Hepatocyte (in vitro differentiated cells): ENCODE measurements around the gene SERPINF2.

Experiments used
- EZH2phosphoT487 ChIP-seq: fragments of 200-600 bp; sonication (generic); IDR thresholded peaks from one replicate; pipeline ENCODE4 v1.6.1; 2018; ENCODE audit warnings: antibody characterized with exemption, mild to moderate bottlenecking, low read depth, moderate library complexity; ENCODE audit not compliant: unreplicated experiment, severe bottlenecking
- TF ChIP-seq, protein P1 (sequence below): fragments of 200-600 bp; sonication (generic); IDR thresholded peaks from 2 replicates; pipeline ENCODE4 v1.5.1; 2016; ENCODE audit warnings: antibody characterized with exemption, mild to moderate bottlenecking; ENCODE audit not compliant: poor library complexity

DNA sequence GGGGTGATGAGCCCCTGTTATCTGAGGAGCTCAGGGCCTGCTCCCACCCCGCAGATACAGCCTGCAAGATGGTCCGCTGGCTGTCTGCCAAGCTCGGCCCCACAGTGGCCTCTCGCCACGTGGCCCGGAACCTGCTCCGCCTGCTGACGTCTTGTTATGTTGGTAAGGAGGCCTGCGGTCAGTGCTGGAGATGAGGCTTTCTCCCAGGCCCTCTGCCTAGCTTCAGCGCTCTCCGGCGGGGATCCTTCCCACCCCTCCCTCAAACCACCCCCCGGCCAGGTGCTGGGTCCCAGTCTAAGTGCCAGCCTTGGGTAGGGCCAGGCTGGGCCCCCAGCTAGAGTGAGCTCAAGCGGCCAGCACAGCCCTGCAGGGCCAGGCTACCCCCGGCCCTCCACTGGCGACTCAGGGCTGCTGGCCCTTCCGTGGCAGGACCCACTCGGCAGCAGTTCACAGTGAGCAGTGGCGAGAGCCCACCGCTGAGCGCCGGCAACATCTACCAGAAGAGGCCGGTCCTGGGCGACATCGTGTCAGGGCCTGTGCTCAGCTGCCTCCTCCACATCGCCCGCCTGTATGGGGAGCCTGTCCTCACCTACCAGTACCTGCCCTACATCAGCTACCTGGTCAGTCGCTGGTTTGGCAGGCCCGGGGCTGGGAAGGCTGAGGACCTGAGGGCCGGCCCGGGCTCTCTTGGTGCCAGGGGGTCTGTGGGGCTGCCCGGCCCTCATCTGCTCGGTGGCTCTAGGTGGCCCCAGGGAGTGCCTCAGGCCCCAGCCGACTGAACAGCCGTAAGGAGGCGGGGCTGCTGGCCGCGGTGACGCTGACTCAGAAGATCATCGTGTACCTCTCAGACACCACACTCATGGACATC lies 12.1 kb upstream of the SERPINF2 start:
- TF ChIP-seq, protein P1, sequence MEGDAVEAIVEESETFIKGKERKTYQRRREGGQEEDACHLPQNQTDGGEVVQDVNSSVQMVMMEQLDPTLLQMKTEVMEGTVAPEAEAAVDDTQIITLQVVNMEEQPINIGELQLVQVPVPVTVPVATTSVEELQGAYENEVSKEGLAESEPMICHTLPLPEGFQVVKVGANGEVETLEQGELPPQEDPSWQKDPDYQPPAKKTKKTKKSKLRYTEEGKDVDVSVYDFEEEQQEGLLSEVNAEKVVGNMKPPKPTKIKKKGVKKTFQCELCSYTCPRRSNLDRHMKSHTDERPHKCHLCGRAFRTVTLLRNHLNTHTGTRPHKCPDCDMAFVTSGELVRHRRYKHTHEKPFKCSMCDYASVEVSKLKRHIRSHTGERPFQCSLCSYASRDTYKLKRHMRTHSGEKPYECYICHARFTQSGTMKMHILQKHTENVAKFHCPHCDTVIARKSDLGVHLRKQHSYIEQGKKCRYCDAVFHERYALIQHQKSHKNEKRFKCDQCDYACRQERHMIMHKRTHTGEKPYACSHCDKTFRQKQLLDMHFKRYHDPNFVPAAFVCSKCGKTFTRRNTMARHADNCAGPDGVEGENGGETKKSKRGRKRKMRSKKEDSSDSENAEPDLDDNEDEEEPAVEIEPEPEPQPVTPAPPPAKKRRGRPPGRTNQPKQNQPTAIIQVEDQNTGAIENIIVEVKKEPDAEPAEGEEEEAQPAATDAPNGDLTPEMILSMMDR = no peak
- no peak for TF ChIP-seq EZH2phosphoT487
